ENCODE results near the gene AGBL1. TPM values are rescaled to one million over a fixed set of nuclear protein-coding genes. Genes with fewer than 3 reads are reported as not detected.

AGBL1 gene
- total RNA-seq, 1 experiment from 2014 or later, result not detected

DNA sequence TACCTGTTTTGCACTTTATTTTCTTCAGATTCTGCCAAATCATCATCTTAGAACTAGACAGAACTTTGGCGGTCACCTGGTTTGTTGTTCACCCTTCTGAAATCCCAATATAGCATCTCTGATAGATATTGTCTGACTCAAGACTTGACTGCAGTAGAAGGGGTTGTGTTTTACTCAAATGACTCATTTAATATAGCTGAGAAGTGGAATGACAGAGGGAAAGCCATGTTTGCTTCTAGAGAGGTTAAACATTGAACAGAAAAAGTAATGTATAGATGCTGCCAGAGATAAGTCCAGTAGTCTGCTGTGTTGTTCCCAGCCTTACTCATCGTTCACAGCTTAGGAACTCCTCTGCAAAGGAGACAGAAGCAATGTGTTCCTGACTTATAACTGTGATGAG lies 402.0 kb downstream of the AGBL1 start:
- CTCF ChIA-PET, result no interaction called here
- no peak overlapping the region for H2AFZ ChIP-seq
- no peaks in the 10 kb centered on the region for H3K9me3 ChIP-seq (ENCODE audit: insufficient read depth, low read depth)
- no peak overlapping the region for H3K4me2 ChIP-seq
- H4K20me1 ChIP-seq (ENCODE audit: insufficient read depth), result no peaks in the 10 kb centered on the region; the same call in 1 of the 2 replicates
- H3K27ac ChIP-seq, result no peak overlapping the region
- DNase-seq, result no peak
- BruUV-seq (replicated peaks), result no TSS peak
- H3F3A ChIP-seq (ENCODE audit: insufficient read depth, low read depth), result no peaks in the 10 kb centered on the region
- intact Hi-C loops (cut with micrococcal nuclease; ENCODE audit: unreplicated experiment), result no loop called here
- no peaks in the 10 kb centered on the region for H3K4me1 ChIP-seq (replicated peaks; ENCODE audit: insufficient read depth)
- TF ChIP-seq EZH2 (IDR thresholded peaks at IDR 0.05; ENCODE audit: low read depth), result no peak
- TF ChIP-seq, protein P1, sequence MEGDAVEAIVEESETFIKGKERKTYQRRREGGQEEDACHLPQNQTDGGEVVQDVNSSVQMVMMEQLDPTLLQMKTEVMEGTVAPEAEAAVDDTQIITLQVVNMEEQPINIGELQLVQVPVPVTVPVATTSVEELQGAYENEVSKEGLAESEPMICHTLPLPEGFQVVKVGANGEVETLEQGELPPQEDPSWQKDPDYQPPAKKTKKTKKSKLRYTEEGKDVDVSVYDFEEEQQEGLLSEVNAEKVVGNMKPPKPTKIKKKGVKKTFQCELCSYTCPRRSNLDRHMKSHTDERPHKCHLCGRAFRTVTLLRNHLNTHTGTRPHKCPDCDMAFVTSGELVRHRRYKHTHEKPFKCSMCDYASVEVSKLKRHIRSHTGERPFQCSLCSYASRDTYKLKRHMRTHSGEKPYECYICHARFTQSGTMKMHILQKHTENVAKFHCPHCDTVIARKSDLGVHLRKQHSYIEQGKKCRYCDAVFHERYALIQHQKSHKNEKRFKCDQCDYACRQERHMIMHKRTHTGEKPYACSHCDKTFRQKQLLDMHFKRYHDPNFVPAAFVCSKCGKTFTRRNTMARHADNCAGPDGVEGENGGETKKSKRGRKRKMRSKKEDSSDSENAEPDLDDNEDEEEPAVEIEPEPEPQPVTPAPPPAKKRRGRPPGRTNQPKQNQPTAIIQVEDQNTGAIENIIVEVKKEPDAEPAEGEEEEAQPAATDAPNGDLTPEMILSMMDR (conservative IDR thresholded peaks at IDR 0.05), result no peak
- POLR2A ChIA-PET (ENCODE audit: unreplicated experiment), result no interaction called here
- no peaks in the 10 kb centered on the region for H3K27me3 ChIP-seq (ENCODE audit: insufficient read depth, low read depth)
- H3K4me3 ChIP-seq, result no peak overlapping the region
- H3K36me3 ChIP-seq (ENCODE audit: low read depth), result no peaks in the 10 kb centered on the region
- no peaks in the 10 kb centered on the region for H3K9me2 ChIP-seq (ENCODE audit: insufficient read depth)
- H3K79me2 ChIP-seq (ENCODE audit: low read depth), result no peaks in the 10 kb centered on the region

DNA sequence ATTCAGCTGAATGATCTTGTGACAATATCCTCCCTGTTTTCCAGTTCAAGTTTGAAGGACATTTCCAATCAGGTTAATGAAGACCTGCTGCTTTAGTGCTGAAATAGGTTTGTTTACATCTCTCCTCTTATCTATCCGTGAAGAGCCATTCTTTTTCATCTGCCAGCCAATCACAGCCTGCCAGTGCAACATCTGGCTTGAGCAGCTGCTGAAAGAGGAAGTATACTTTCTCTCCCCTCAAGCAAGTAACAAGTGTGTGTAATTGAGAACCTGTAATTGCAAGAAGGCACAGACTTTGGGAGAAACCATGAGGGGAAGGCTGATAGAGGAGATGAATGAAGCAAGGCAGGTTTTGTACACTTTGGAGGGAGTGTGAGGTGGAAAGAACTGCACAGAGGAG lies 404.3 kb downstream of the AGBL1 start:
- Histone ChIP-seq H3K79me2 (ENCODE audit: low read depth) (no peaks in the 10 kb centered on the region), H3K4me3 (no peak overlapping the region), H3F3A (ENCODE audit: insufficient read depth, low read depth) (no peaks in the 10 kb centered on the region), H3K9me2 (ENCODE audit: insufficient read depth) (no peaks in the 10 kb centered on the region), H3K27ac (no peak overlapping the region), H2AFZ (no peak overlapping the region), H3K9me3 (ENCODE audit: insufficient read depth, low read depth) (no peaks in the 10 kb centered on the region), H4K20me1 (ENCODE audit: insufficient read depth) (no peaks in the 10 kb centered on the region; the same call in 1 of the 2 replicates), H3K4me2 (no peak overlapping the region), H3K36me3 (ENCODE audit: low read depth) (no peaks in the 10 kb centered on the region), H3K27me3 (ENCODE audit: insufficient read depth, low read depth) (0 out of 2 replicates have a peak, but pooled peaks cover 4% of the 10 kb centered on the region), H3K4me1 (replicated peaks; ENCODE audit: insufficient read depth) (no peaks in the 10 kb centered on the region)
- no TSS peak for BruUV-seq (replicated peaks)
- ChIA-PET CTCF (no interaction called here), POLR2A (ENCODE audit: unreplicated experiment) (no interaction called here)
- intact Hi-C loops (cut with micrococcal nuclease; ENCODE audit: unreplicated experiment), result no loop called here
- TF ChIP-seq EZH2 (IDR thresholded peaks at IDR 0.05; ENCODE audit: low read depth), result no peak
- TF ChIP-seq, protein P1 (conservative IDR thresholded peaks at IDR 0.05), result no peak
- DNase-seq, result no peak

DNA sequence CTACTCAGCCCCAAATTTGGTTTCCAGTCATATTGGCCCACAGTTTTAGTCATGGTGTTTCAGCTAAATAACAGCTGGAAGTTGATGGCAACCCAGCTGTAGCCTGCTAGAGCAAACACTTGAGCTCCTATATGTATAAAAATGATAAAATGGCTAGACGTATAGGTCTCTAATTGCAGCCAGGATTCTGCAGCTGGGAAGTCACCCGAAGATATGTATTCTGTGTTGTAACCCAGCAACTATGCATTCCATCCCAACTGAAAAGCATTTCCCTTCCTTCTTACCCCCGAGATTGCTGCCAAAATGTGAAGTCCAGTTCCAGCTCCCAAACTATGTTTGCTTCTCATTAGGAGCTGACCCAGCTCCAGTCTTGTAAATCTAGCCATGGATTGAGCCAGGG lies 408.4 kb downstream of the AGBL1 start:
- Histone ChIP-seq H3K9me2 (ENCODE audit: insufficient read depth) (no peaks in the 10 kb centered on the region), H3K9me3 (ENCODE audit: insufficient read depth, low read depth) (no peaks in the 10 kb centered on the region), H2AFZ (no peak overlapping the region), H3F3A (ENCODE audit: insufficient read depth, low read depth) (no peaks in the 10 kb centered on the region), H4K20me1 (ENCODE audit: insufficient read depth) (no peaks in the 10 kb centered on the region; the same call in 1 of the 2 replicates), H3K79me2 (ENCODE audit: low read depth) (no peaks in the 10 kb centered on the region), H3K4me3 (no peak overlapping the region), H3K27ac (no peak overlapping the region), H3K4me1 (replicated peaks; ENCODE audit: insufficient read depth) (no peaks in the 10 kb centered on the region), H3K27me3 (ENCODE audit: insufficient read depth, low read depth) (0 out of 2 replicates have a peak, but pooled peaks cover 4% of the 10 kb centered on the region), H3K36me3 (ENCODE audit: low read depth) (no peaks in the 10 kb centered on the region), H3K4me2 (no peak overlapping the region)
- ChIA-PET POLR2A (ENCODE audit: unreplicated experiment) (no interaction called here), CTCF (no interaction called here)
- TF ChIP-seq, protein P1 (conservative IDR thresholded peaks at IDR 0.05), result no peak
- TF ChIP-seq EZH2 (IDR thresholded peaks at IDR 0.05; ENCODE audit: low read depth), result no peak
- BruUV-seq (replicated peaks), result no TSS peak
- intact Hi-C loops (cut with micrococcal nuclease; ENCODE audit: unreplicated experiment), result no loop called here
- DNase-seq, result no peak

All from PC-9 (cell line).